PC-9 (cell line): Measurements from ENCODE around the gene IP6K3. TPM values are rescaled to one million over a fixed set of nuclear protein-coding genes. Genes with fewer than 3 reads are reported as not detected.

ENCODE experiments used
- BruUV-seq: library from RNA; stranded (reverse); fragments of 400-500 nt; replicated peaks from 2 replicates; lab custom pipeline; 2021; lab: Mats Ljungman, UMichigan
- CTCF ChIA-PET: fragments of 300-600 bp; sonication (Branson Sonifier 250); formaldehyde crosslinking; loops from one replicate; lab custom pipeline; 2022; ENCODE audit warnings: antibody characterized with exemption; lab: Charles Lee
- POLR2A ChIA-PET: fragments of 300-600 bp; sonication (Branson Sonifier 250); formaldehyde crosslinking; loops from one replicate; lab custom pipeline; 2022; ENCODE audit warnings: antibody characterized with exemption; ENCODE audit not compliant: unreplicated experiment; lab: Charles Lee
- DNase-seq, 2 experiments: peaks; one replicate each; pipeline versions ENCODE4 v3.0.0 to v3.0.0-alpha.2; 2015 to 2022; ENCODE audit warnings: mixed read lengths in 1 of 2
- H2AFZ ChIP-seq: fragments of 200-600 bp; sonication (generic); 2 replicates; pipeline ENCODE4 v1.8.1; 2017; ENCODE audit warnings: antibody characterized with exemption
- H3F3A ChIP-seq: fragments of 200-600 bp; sonication (generic); 2 replicates; pipeline ENCODE4 v1.8.1; 2017; ENCODE audit warnings: antibody characterized with exemption, mild to moderate bottlenecking, low read depth; ENCODE audit not compliant: insufficient read depth
- H3K27ac ChIP-seq: fragments of 200-600 bp; sonication (generic); 2 replicates; pipeline ENCODE4 v1.6.1; 2016; ENCODE audit warnings: mixed run types
- H3K27me3 ChIP-seq: fragments of 200-600 bp; sonication (generic); 2 replicates; pipeline ENCODE4 v1.6.1; 2016; ENCODE audit warnings: low read depth, mixed run types; ENCODE audit not compliant: insufficient read depth
- H3K36me3 ChIP-seq: fragments of 200-600 bp; sonication (generic); 2 replicates; pipeline ENCODE4 v1.6.1; 2016; ENCODE audit warnings: low read depth, mixed run types
- H3K4me1 ChIP-seq: fragments of 200-600 bp; sonication (generic); replicated peaks from 2 replicates; pipeline ENCODE4 v1.6.1; 2016; ENCODE audit warnings: mixed run types; ENCODE audit not compliant: insufficient read depth
- H3K4me2 ChIP-seq: fragments of 200-600 bp; sonication (generic); 2 replicates; pipeline ENCODE4 v1.6.1; 2017; ENCODE audit warnings: mixed run types
- H3K4me3 ChIP-seq: fragments of 200-600 bp; sonication (generic); 2 replicates; pipeline ENCODE4 v1.6.1; 2016; ENCODE audit warnings: mixed run types
- H3K79me2 ChIP-seq: fragments of 200-600 bp; sonication (generic); 2 replicates; pipeline ENCODE4 v1.6.1; 2017; ENCODE audit warnings: low read depth, mixed run types
- H3K9me2 ChIP-seq: fragments of 200-600 bp; sonication (generic); 2 replicates; pipeline ENCODE4 v1.8.1; 2017; ENCODE audit warnings: mild to moderate bottlenecking; ENCODE audit not compliant: insufficient read depth
- H3K9me3 ChIP-seq: fragments of 200-600 bp; sonication (generic); 2 replicates; pipeline ENCODE4 v1.8.1; 2016; ENCODE audit warnings: low read depth; ENCODE audit not compliant: insufficient read depth
- H4K20me1 ChIP-seq: fragments of 200-600 bp; sonication (generic); 2 replicates; pipeline ENCODE4 v1.8.1; 2017; ENCODE audit not compliant: insufficient read depth
- CTCF ChIP-seq: fragments of 200-600 bp; sonication (generic); conservative IDR thresholded peaks from 2 replicates; pipeline ENCODE4 v1.6.1; 2017; ENCODE audit warnings: mixed run types, antibody characterized with exemption, mild to moderate bottlenecking, moderate library complexity
- EZH2 ChIP-seq: fragments of 200-600 bp; sonication (generic); IDR thresholded peaks from 2 replicates; pipeline ENCODE4 v1.8.0; 2017; ENCODE audit warnings: antibody characterized with exemption, low read depth
- intact Hi-C: fragments of 100-400 bp; cut with micrococcal nuclease; formaldehyde crosslinking; loops from one replicate; pipeline ENCODE4 v1.10.0; 2022; ENCODE audit not compliant: unreplicated experiment
- total RNA-seq: library from RNA; stranded (reverse); gene quantifications from 2 replicates; pipeline ENCODE4 v1.2.3, GENCODE V29; 2021

The IP6K3 gene
- total RNA-seq, 1 experiment from 2014 or later = not detected

- ChIA-PET CTCF (no interaction called here), POLR2A (no interaction called here)
- TF ChIP-seq EZH2 = no peak
- DNase-seq = no peak
- BruUV-seq = no TSS peak
- Histone ChIP-seq H3K27me3 (no peaks in the 10 kb centered on the region), H3K36me3 (no peaks in the 10 kb centered on the region), H4K20me1 (no peaks in the 10 kb centered on the region), H3K4me2 (no peak overlapping the region), H3K9me2 (no peaks in the 10 kb centered on the region), H3F3A (peaks cover 9% of the 10 kb centered on the region; the same call in 1 of the 2 replicates), H2AFZ (no peak overlapping the region), H3K27ac (no peak overlapping the region), H3K9me3 (no peaks in the 10 kb centered on the region), H3K4me3 (no peak overlapping the region), H3K79me2 (no peaks in the 10 kb centered on the region), H3K4me1 (peaks cover 30% of the 10 kb centered on the region)
- intact Hi-C loops = no loop called here
These were observed 12.1 kb upstream of the IP6K3 start for GRCh38 chr6:33758815-33759216.

- Histone ChIP-seq H3K9me3 (no peaks in the 10 kb centered on the region), H3K79me2 (no peaks in the 10 kb centered on the region), H3K4me2 (no peak overlapping the region), H4K20me1 (no peaks in the 10 kb centered on the region), H3F3A (peaks cover 9% of the 10 kb centered on the region; the same call in 1 of the 2 replicates), H2AFZ (no peak overlapping the region), H3K27me3 (no peaks in the 10 kb centered on the region), H3K36me3 (no peaks in the 10 kb centered on the region), H3K4me3 (no peak overlapping the region), H3K9me2 (no peaks in the 10 kb centered on the region), H3K27ac (no peak overlapping the region), H3K4me1 (peaks cover 30% of the 10 kb centered on the region)
- ChIA-PET POLR2A (no interaction called here), CTCF (no interaction called here)
- BruUV-seq = no TSS peak
- DNase-seq = no peak
- TF ChIP-seq CTCF (no peak), EZH2 (no peak)
- intact Hi-C loops = no loop called here
These were observed 11.2 kb upstream of the IP6K3 start for GRCh38 chr6:33757906-33758305.

- H2AFZ ChIP-seq = no peak overlapping the region
- no peak for TF ChIP-seq EZH2
- no peak for TF ChIP-seq CTCF
- H3K79me2 ChIP-seq = no peaks in the 10 kb centered on the region
- H3K4me2 ChIP-seq = no peak overlapping the region
- H3K9me3 ChIP-seq = no peaks in the 10 kb centered on the region
- no peak overlapping the region for H3K27ac ChIP-seq
- intact Hi-C loops = no loop called here
- peaks cover 9% of the 10 kb centered on the region; the same call in 1 of the 2 replicates for H3F3A ChIP-seq
- no peaks in the 10 kb centered on the region for H3K27me3 ChIP-seq
- no peak for DNase-seq
- H3K4me1 ChIP-seq = peaks cover 37% of the 10 kb centered on the region
- H4K20me1 ChIP-seq = no peaks in the 10 kb centered on the region
- ChIA-PET CTCF (no interaction called here), POLR2A (no interaction called here)
- no peaks in the 10 kb centered on the region for H3K36me3 ChIP-seq
- no peaks in the 10 kb centered on the region for H3K9me2 ChIP-seq
- BruUV-seq = no TSS peak
- no peak overlapping the region for H3K4me3 ChIP-seq
These were observed 10.4 kb upstream of the IP6K3 start for GRCh38 chr6:33757113-33757512.
